Stimulated activated CD4-positive, alpha-beta T cell treated with anti-CD3 and anti-CD28 coated beads, TNF-alpha, amount 100 ng/mL, for 1 hour (primary cell): ENCODE data around the gene TBC1D10B.
"Not testable (repeated sequence)": the region's sequence is repeated elsewhere in the genome, so short reads cannot be mapped to it uniquely, and the experiment has no call there.

Experiments used
- DNase-seq, 3 donors: peaks; one replicate each; pipeline ENCODE4 v3.0.0-alpha.2; 2020; ENCODE audit warnings: low read depth in 3 of 3, low spot score in 1 of 3

The TBC1D10B gene

GRCh38 chr16:30335598-30336474 lies 34.5 kb downstream of the TBC1D10B start:
- no peak for DNase-seq

- DNase-seq: peak; percentile 35 to 67 (median 65)
Measured at GRCh38 chr16:30335028-30335597, 35.2 kb downstream of the TBC1D10B start.

GRCh38 chr16:30334473-30334989 lies 35.8 kb downstream of the TBC1D10B start:
- DNase-seq: peak; percentile 57 to 73 (median 70)

- not testable (repeated sequence) for DNase-seq
Measured at GRCh38 chr16:30324220-30324619, 46.1 kb downstream of the TBC1D10B start.

- DNase-seq: not testable (repeated sequence)
Measured at GRCh38 chr16:30318647-30319046, 51.6 kb downstream of the TBC1D10B start.

- DNase-seq: not testable (repeated sequence)
Measured at GRCh38 chr16:30310937-30311336, 59.4 kb downstream of the TBC1D10B start.

GRCh38 chr16:30309255-30309654 lies 61.0 kb downstream of the TBC1D10B start:
- not testable (repeated sequence) for DNase-seq
